ENCODE results near the gene IFNL4.
"Not testable (repeated sequence)": the region's sequence is repeated elsewhere in the genome, so short reads cannot be mapped to it uniquely, and the experiment has no call there.

DNA sequence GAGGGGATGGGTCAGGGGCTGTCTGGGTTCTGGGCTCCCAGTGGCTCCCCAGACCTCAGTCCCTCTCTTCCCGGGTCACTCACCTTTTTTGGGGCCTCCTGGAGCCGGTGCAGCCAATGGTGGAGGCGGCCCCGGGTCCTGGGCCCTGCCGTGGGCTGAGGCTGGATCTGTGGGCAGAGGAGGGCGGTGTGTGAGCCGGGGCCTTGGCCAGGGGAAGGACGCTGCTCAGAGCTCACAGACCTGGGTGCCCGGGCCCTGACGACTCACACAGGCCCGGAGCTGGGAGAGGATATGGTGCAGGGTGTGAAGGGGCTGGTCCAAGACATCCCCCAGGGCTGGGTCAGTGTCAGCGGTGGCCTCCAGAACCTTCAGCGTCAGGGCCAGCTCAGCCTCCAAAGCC lies 4.9 kb downstream of the IFNL4 start:
- TF ChIP-seq, protein P1, sequence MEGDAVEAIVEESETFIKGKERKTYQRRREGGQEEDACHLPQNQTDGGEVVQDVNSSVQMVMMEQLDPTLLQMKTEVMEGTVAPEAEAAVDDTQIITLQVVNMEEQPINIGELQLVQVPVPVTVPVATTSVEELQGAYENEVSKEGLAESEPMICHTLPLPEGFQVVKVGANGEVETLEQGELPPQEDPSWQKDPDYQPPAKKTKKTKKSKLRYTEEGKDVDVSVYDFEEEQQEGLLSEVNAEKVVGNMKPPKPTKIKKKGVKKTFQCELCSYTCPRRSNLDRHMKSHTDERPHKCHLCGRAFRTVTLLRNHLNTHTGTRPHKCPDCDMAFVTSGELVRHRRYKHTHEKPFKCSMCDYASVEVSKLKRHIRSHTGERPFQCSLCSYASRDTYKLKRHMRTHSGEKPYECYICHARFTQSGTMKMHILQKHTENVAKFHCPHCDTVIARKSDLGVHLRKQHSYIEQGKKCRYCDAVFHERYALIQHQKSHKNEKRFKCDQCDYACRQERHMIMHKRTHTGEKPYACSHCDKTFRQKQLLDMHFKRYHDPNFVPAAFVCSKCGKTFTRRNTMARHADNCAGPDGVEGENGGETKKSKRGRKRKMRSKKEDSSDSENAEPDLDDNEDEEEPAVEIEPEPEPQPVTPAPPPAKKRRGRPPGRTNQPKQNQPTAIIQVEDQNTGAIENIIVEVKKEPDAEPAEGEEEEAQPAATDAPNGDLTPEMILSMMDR (IDR thresholded peaks at IDR 0.05; ENCODE audit: low read length) = not testable (repeated sequence)
- TF ChIP-seq EZH2 (IDR thresholded peaks at IDR 0.05; ENCODE audit: borderline replicate concordance, low read length) = not testable (repeated sequence)

Data from OCI-LY1 (cell line).